Erythroblast (primary cell): ENCODE data around the gene GAL3ST3.

Experiments
- GATA1 ChIP-seq: IDR thresholded peaks from 2 replicates; pipeline ENCODE4 v1.6.1; 2011; ENCODE audit warnings: low read depth, mild to moderate bottlenecking, control low read depth, low read length, moderate library complexity
- POLR2A ChIP-seq: IDR thresholded peaks from 2 replicates; pipeline ENCODE4 v1.6.1; 2011; ENCODE audit warnings: mild to moderate bottlenecking, low read length

DNA sequence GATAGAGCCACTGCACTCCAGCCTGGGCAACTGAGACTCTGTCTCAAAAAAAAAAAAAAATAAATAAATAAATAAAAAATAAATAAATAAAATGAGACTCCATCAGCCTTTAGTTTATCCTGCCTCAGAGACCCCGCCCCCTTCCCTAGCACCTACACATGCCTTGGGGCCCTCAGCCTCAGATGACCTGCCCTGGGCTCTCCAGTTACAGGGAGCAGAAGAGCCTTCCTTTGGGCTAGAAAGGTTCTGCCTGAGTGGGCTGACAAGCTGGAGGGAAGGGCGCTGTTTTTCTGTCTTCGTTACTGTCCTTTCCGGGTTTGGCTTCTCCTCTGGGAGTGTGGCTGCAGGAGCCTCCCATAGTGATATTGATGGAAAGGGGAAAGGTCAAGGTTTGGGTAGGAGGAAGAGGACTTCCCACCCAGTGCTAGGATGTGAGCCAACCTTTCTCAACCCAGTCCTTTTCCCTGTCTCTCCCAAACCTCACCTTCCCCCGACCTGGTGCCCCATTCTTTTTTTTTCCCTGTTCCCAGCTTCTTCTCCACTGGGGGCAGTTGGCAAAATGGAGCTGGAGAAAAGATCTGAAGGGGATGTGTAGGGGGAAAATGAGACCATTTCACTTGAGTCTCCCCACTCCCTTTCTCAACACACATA is 1.7 kb upstream of the GAL3ST3 start:
- TF ChIP-seq POLR2A: no peak
- no peak for TF ChIP-seq GATA1
